ENCODE measurements around the gene EMC9. TPM values are rescaled to one million over a fixed set of nuclear protein-coding genes. Genes with fewer than 3 reads are reported as not detected.

The EMC9 gene
- total RNA-seq, 2 donors from 2014 or later, result 9.9 to 21.1 TPM

- WGBS, 2 donors, result 95 to 96% methylated on average over 7 of the region's 7 CpGs
- Histone ChIP-seq H3K9me3 (no peaks in the 10 kb centered on the region), H3K4me3 (no peak overlapping the region), H3K27me3 (no peaks in the 10 kb centered on the region), H3K27ac (no peak overlapping the region), H3K4me1 (peaks cover 24% of the 10 kb centered on the region), H3K36me3 (replicated peaks in 1 of 2; ENCODE audit: insufficient read depth in 1 of 2, low read depth in 2 of 2) (peaks cover 9 to 25% of the 10 kb centered on the region in 2 donors)
- TF ChIP-seq CTCF (IDR thresholded peaks at IDR 0.05) (no peak), POLR2A (IDR thresholded peaks at IDR 0.05) (no peak)
- intact Hi-C loops (cut with DNase I), result no loop called here
- no peak for DNase-seq
- no peak for ATAC-seq
Measured at GRCh38 chr14:24185026-24185425, 43.6 kb upstream of the EMC9 start.

- WGBS, 2 donors, result 74 to 85% methylated on average over 4 to 19 of the region's 19 CpGs
- no peak for ATAC-seq
- peaks cover 13 to 32% of the 10 kb centered on the region in 2 donors for H3K36me3 ChIP-seq (replicated peaks in 1 of 2; ENCODE audit: insufficient read depth in 1 of 2, low read depth in 2 of 2)
Measured at GRCh38 chr14:24184104-24184970, 42.9 kb upstream of the EMC9 start.

GRCh38 chr14:24183014-24183481 lies 41.7 kb upstream of the EMC9 start:
- Histone ChIP-seq H3K27ac (no peak overlapping the region), H3K9me3 (no peaks in the 10 kb centered on the region), H3K4me1 (peaks cover 12% of the 10 kb centered on the region), H3K4me3 (no peak overlapping the region), H3K36me3 (replicated peaks in 1 of 2; ENCODE audit: insufficient read depth in 1 of 2, low read depth in 2 of 2) (peaks cover 14 to 36% of the 10 kb centered on the region in 2 donors), H3K27me3 (no peaks in the 10 kb centered on the region)
- no peak for DNase-seq
- TF ChIP-seq CTCF (IDR thresholded peaks at IDR 0.05), result no peak
- TF ChIP-seq POLR2A (IDR thresholded peaks at IDR 0.05), result no peak
- 83 to 88% methylated on average over 12 to 13 of the region's 15 CpGs for WGBS, 2 donors
- intact Hi-C loops (cut with DNase I), result no loop called here
- no peak for ATAC-seq

More at GRCh38 chr14:24184104-24184970, 42.9 kb upstream of the EMC9 start:
- Histone ChIP-seq H3K4me3 (no peak overlapping the region), H3K4me1 (peaks cover 23% of the 10 kb centered on the region), H3K27ac (no peak overlapping the region), H3K27me3 (no peaks in the 10 kb centered on the region), H3K9me3 (no peaks in the 10 kb centered on the region)
- intact Hi-C loops (cut with DNase I), result no loop called here
- TF ChIP-seq POLR2A (IDR thresholded peaks at IDR 0.05) (no peak), CTCF (IDR thresholded peaks at IDR 0.05) (no peak)
- DNase-seq, result no peak

GRCh38 chr14:24182110-24182882 lies 40.9 kb upstream of the EMC9 start:
- WGBS, 2 donors, result 86 to 90% methylated on average over 10 to 14 of the region's 14 CpGs
- Histone ChIP-seq H3K36me3 (replicated peaks in 1 of 2; ENCODE audit: insufficient read depth in 1 of 2, low read depth in 2 of 2) (peaks cover 14 to 36% of the 10 kb centered on the region in 2 donors), H3K27me3 (no peaks in the 10 kb centered on the region), H3K4me3 (no peak overlapping the region), H3K9me3 (no peaks in the 10 kb centered on the region), H3K27ac (no peak overlapping the region), H3K4me1 (peaks cover 5% of the 10 kb centered on the region)
- ATAC-seq (no peak), DNase-seq (no peak)
- intact Hi-C loops (cut with DNase I), result no loop called here
- TF ChIP-seq POLR2A (IDR thresholded peaks at IDR 0.05) (no peak), CTCF (IDR thresholded peaks at IDR 0.05) (no peak)
